Upper lobe of right lung (tissue), 1 donor: ENCODE data around the gene UNC119B. TPM values are rescaled to one million over a fixed set of nuclear protein-coding genes. Genes with fewer than 3 reads are reported as not detected.
"Not testable (repeated sequence)": the region's sequence is repeated elsewhere in the genome, so short reads cannot be mapped to it uniquely, and the experiment has no call there.

Experiments
- ATAC-seq: fragments of 200-7000 bp; cut with Tn5 transposase; one replicate; pipeline ENCODE4 v1.9.1; 2020; ENCODE audit warnings: mild to moderate bottlenecking, moderate library complexity
- DNase-seq: peaks from one replicate; pipeline ENCODE4 v3.0.0-alpha.2; 2020
- H3K27ac ChIP-seq: fragments of 200-600 bp; one replicate; pipeline ENCODE4 v1.8.0; 2022
- H3K27me3 ChIP-seq: fragments of 200-600 bp; one replicate; pipeline ENCODE4 v1.8.0; 2022; ENCODE audit warnings: mild to moderate bottlenecking
- H3K36me3 ChIP-seq: fragments of 200-600 bp; one replicate; pipeline ENCODE4 v1.8.0; 2022
- H3K4me1 ChIP-seq: fragments of 200-600 bp; one replicate; pipeline ENCODE4 v1.8.0; 2022
- H3K4me3 ChIP-seq: fragments of 200-600 bp; one replicate; pipeline ENCODE4 v1.8.0; 2022; ENCODE audit warnings: mild to moderate bottlenecking
- H3K9me3 ChIP-seq: fragments of 200-600 bp; one replicate; pipeline ENCODE4 v1.8.0; 2022
- CTCF ChIP-seq: fragments of 200-600 bp; IDR thresholded peaks from one replicate; pipeline ENCODE4 v1.8.0; 2022; ENCODE audit warnings: antibody characterized with exemption
- intact Hi-C: fragments of 100-400 bp; cut with DNase I; formaldehyde crosslinking; loops from one replicate; pipeline ENCODE4 v1.11.0; 2022
- total RNA-seq: library from RNA; stranded (reverse); fragmentation: NEBNext Ultra II Directional; extraction: Animal tissue kit (Norgen Biotek cat#: 25700); gene quantifications from one replicate; pipeline ENCODE4 v1.2.1, GENCODE V29; 2021
- donor health status: DM: no; HTN: yes; CAD: no; lungs with severe emphysema.

The UNC119B gene
- total RNA-seq, 1 donor from 2014 or later: 23.0 TPM

DNA sequence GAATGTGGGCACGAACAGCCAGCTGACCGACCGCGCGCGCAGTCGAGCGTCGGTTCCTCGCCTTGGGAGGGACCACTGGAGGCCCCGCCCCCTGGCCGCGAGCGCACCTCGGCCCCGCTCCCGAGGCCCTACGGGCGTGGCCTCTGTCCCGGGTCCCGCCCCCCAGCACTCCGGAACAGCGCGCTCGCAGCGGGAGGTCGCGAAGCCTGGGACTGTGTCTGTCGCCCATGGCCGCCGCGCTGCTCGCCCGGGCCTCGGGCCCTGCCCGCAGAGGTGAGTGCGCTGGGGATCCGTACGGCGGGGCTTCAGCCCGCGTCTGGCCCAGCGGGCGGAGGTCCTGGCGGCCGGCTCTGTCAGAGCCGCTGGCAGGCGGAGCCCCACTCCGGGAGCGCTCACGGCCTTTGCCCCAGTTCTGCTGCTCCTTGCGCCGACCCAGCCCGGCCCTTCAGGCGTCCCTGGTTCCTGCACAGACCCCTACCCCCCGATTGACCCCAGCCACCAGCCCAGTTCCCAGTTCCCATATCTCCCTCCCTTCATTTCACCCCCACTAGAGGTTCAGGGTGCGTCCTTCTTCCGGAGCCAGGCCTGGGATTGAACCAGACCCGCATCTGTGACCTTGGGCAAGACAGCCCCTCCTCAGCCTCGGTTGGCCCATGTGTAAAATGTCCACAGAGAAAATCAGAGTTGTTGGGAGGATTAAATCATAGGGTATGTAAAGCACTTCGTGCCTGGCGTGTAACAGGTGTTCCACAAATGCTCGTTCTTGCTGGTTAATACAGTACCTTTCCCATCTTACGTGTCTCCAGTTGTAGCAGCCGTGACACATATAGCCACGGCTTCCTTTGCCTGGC is 15.6 kb downstream of the UNC119B start, which contains the start of gene ACADS:
Gene ACADS, plus strand, starts transcription at position 168 of the 851 bp plus-strand sequence. Its CDS starts 60 bp downstream, at position 228.
- ATAC-seq: peak; percentile 99
- Histone ChIP-seq H3K36me3 (peaks cover 50% of the 10 kb centered on the region), H3K9me3 (no peaks in the 10 kb centered on the region), H3K27ac (peak within 1 kb of the TSS; percentile 72), H3K27me3 (no peaks in the 10 kb centered on the region), H3K4me1 (peaks cover 17% of the 10 kb centered on the region), H3K4me3 (peak within 1 kb of the TSS; percentile 82)
- no peak for TF ChIP-seq CTCF
- intact Hi-C loops: no loop called here
- peak; percentile 97 for DNase-seq

DNA sequence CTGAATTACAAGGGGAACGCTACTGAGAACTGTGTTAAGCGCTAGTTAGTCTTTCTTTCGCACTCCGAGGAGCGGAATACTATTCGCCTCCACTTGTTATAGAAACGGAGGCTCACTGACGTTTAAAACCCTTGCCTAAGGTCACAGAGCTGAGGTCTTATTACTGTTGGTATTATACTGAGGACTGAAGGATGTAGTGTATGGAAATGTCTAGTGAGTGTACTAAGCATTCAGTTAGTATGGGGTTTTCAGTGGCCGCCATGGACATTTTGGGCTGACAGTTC is 16.2 kb downstream of the UNC119B start:
- Histone ChIP-seq H3K36me3 (peaks cover 44% of the 10 kb centered on the region), H3K4me3 (peak overlapping the region; percentile 82), H3K9me3 (no peaks in the 10 kb centered on the region), H3K27me3 (no peaks in the 10 kb centered on the region), H3K4me1 (peaks cover 17% of the 10 kb centered on the region), H3K27ac (no peak overlapping the region)
- no peak for TF ChIP-seq CTCF
- intact Hi-C loops: no loop called here
- DNase-seq: no peak
- no peak for ATAC-seq

GRCh38 chr12:120726961-120727360 is 16.7 kb downstream of the UNC119B start:
- H3K27me3 ChIP-seq: no peaks in the 10 kb centered on the region
- H3K4me3 ChIP-seq: no peak overlapping the region
- ATAC-seq: no peak
- H3K27ac ChIP-seq: no peak overlapping the region
- TF ChIP-seq CTCF: no peak
- peaks cover 40% of the 10 kb centered on the region for H3K36me3 ChIP-seq
- intact Hi-C loops: no loop called here
- peaks cover 15% of the 10 kb centered on the region for H3K4me1 ChIP-seq
- H3K9me3 ChIP-seq: no peaks in the 10 kb centered on the region
- DNase-seq: no peak

DNA sequence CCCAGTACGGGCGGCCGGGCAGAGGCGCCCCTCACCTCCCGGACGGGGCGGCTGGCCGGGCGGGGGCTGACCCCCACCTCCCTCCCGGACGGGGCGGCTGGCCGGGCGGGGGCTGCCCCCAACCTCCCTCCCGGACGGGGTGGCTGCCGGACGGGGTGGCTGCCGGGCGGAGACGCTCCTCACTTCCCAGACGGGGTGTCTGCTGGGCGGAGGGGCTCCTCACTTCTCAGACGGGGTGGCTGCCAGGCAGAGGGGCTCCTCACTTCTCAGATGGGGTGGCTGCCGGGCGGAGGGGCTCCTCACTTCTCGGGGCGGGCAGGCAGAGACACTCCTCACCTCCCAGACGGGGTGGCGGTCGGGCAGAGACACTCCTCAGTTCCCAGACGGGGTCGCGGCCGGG is 21.9 kb downstream of the UNC119B start:
- H3K9me3 ChIP-seq, H3K4me3 ChIP-seq, intact Hi-C loops, H3K27me3 ChIP-seq, ATAC-seq, DNase-seq, H3K4me1 ChIP-seq, H3K27ac ChIP-seq: not testable (repeated sequence)
- peaks cover 17% of the 10 kb centered on the region for H3K36me3 ChIP-seq

DNA sequence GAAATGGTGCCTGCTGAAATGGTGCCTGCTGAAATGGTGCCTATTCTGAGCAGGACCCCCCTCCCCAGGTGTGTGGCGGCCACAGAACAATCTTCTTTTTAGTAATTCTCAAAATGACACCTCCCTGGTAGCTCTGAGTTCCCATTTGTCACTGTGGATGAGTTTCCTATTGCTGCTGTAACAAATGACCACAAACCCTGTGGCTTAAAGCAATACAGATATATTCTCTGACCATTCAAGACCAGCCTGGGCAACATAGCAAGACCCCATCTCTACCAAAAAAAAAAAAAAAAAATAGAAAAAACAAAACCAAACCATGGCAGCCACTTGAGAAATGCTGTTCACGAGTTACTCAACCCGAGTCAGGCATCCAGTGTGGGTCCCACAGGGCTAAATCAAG is 23.3 kb downstream of the UNC119B start:
- Histone ChIP-seq H3K27me3 (no peaks in the 10 kb centered on the region), H3K9me3 (no peaks in the 10 kb centered on the region), H3K27ac (no peak overlapping the region), H3K4me1 (no peaks in the 10 kb centered on the region), H3K36me3 (peaks cover 12% of the 10 kb centered on the region), H3K4me3 (no peak overlapping the region)
- ATAC-seq (no peak), DNase-seq (no peak)
- intact Hi-C loops: no loop called here
- no peak for TF ChIP-seq CTCF

GRCh38 chr12:120734210-120734609 is 24.0 kb downstream of the UNC119B start:
- intact Hi-C loops: no loop called here
- H3K27me3 ChIP-seq: no peaks in the 10 kb centered on the region
- H3K27ac ChIP-seq: no peak overlapping the region
- no peak overlapping the region for H3K4me3 ChIP-seq
- no peaks in the 10 kb centered on the region for H3K4me1 ChIP-seq
- TF ChIP-seq CTCF: no peak
- peaks cover 17% of the 10 kb centered on the region for H3K36me3 ChIP-seq
- DNase-seq (no peak), ATAC-seq (no peak)
- no peaks in the 10 kb centered on the region for H3K9me3 ChIP-seq
